Endothelial cell of umbilical vein (primary cell): ENCODE results near the gene LIMCH1. TPM values are rescaled to one million over a fixed set of nuclear protein-coding genes. Genes with fewer than 3 reads are reported as not detected.

Source experiments
- BruUV-seq: library from RNA; stranded (reverse); fragments of 400-500 nt; replicated peaks from 2 replicates; lab custom pipeline; 2021; lab: Mats Ljungman, UMichigan
- CTCF ChIA-PET: fragments of 300-600, 350-600 bp; sonication (Branson Sonifier 250); formaldehyde crosslinking; loops from one replicate; lab custom pipeline; 2021; ENCODE audit warnings: antibody characterized with exemption, inconsistent platforms; lab: Charles Lee
- POLR2A ChIA-PET: fragments of 300-600, 350-600 bp; sonication (Branson Sonifier 250); formaldehyde crosslinking; loops from one replicate; lab custom pipeline; 2021; ENCODE audit warnings: antibody characterized with exemption, inconsistent platforms; lab: Charles Lee
- DNase-seq: peaks from one replicate; pipeline ENCODE4 v3.0.0-alpha.2; 2011; ENCODE audit warnings: low read depth, low spot score
- FAIRE-seq: peaks from 2 replicates; lab custom pipeline; 2011; peaks lifted over from hg19 to GRCh38; lab: Jason Lieb, UNC
- H2AFZ ChIP-seq: 2 replicates; pipeline ENCODE4 v1.6.0; 2012; ENCODE audit warnings: low read depth, low read length, control low read depth, inconsistent platforms
- H3K27ac ChIP-seq: 2 replicates; pipeline ENCODE4 v1.5.1; 2011; ENCODE audit warnings: low read depth, mild to moderate bottlenecking, control low read depth, low read length, moderate library complexity; ENCODE audit not compliant: insufficient read depth
- H3K27me3 ChIP-seq, 2 experiments: 2 replicates each; pipeline versions ENCODE4 v1.6.0 to v1.6.1; 2011; ENCODE audit warnings: low read length in 2 of 2, mixed read lengths in 1 of 2; ENCODE audit not compliant: control insufficient read depth in 2 of 2, insufficient read depth in 2 of 2
- H3K36me3 ChIP-seq, 2 experiments: 2 replicates in 1 of 2; 3 replicates in 1 of 2; pipeline ENCODE4 v1.5.1; 2011; ENCODE audit warnings: low read length in 2 of 2, mild to moderate bottlenecking in 1 of 2, moderate library complexity in 1 of 2; ENCODE audit not compliant: control insufficient read depth in 2 of 2, insufficient read depth in 2 of 2; ENCODE audit errors: extremely low read depth in 1 of 2
- H3K4me1 ChIP-seq: 3 replicates; pipeline ENCODE4 v1.5.1; 2011; ENCODE audit warnings: mild to moderate bottlenecking, low read length; ENCODE audit not compliant: control insufficient read depth, insufficient read depth; ENCODE audit errors: extremely low read depth
- H3K4me2 ChIP-seq: 2 replicates; pipeline ENCODE4 v1.6.1; 2011; ENCODE audit warnings: low read length, control low read depth, mixed read lengths; ENCODE audit not compliant: insufficient read depth
- H3K4me3 ChIP-seq, 3 experiments: fragments of 200-600 bp in 1 of 3; sonication (generic), shearing (Covaris generic) in 1 of 3; replicated peaks in 1 of 3; 2 replicates each; pipeline ENCODE4 v1.5.1; 2011 to 2016; ENCODE audit warnings: control low read depth in 3 of 3, low read length in 3 of 3, mild to moderate bottlenecking in 2 of 3, inconsistent platforms in 1 of 3, low read depth in 1 of 3, moderate library complexity in 1 of 3; ENCODE audit not compliant: insufficient read depth in 1 of 3
- H3K79me2 ChIP-seq: 2 replicates; pipeline ENCODE4 v1.6.0; 2012; ENCODE audit warnings: low read length, inconsistent platforms; ENCODE audit not compliant: control insufficient read depth, insufficient read depth
- H3K9ac ChIP-seq: replicated peaks from 2 replicates; pipeline ENCODE3; 2011; ENCODE audit warnings: low read length, control low read depth; ENCODE audit not compliant: insufficient read depth; ENCODE audit errors: extremely low read depth
- H3K9me1 ChIP-seq: replicated peaks from 3 replicates; pipeline ENCODE4 v1.6.0; 2011; ENCODE audit warnings: mild to moderate bottlenecking, low read length; ENCODE audit not compliant: control insufficient read depth, insufficient read depth; ENCODE audit errors: extremely low read depth
- H3K9me3 ChIP-seq: replicated peaks from 2 replicates; pipeline ENCODE4 v1.5.1; 2012; ENCODE audit warnings: low read length, inconsistent platforms; ENCODE audit not compliant: control insufficient read depth, insufficient read depth
- H4K20me1 ChIP-seq: replicated peaks from 2 replicates; pipeline ENCODE3; 2011; ENCODE audit warnings: mild to moderate bottlenecking, low read length; ENCODE audit not compliant: control insufficient read depth, insufficient read depth; ENCODE audit errors: extremely low read depth
- EZH2 ChIP-seq: IDR thresholded peaks from 2 replicates; pipeline ENCODE4 v1.6.1; 2012; ENCODE audit warnings: borderline replicate concordance, low read depth, mild to moderate bottlenecking, moderate library complexity, low read length, inconsistent platforms; ENCODE audit not compliant: severe bottlenecking
- FOS ChIP-seq: IDR thresholded peaks from 2 replicates; pipeline ENCODE4 v1.6.1; 2011; ENCODE audit warnings: mild to moderate bottlenecking, low read length, moderate library complexity, borderline replicate concordance; ENCODE audit not compliant: insufficient read depth
- GATA2 ChIP-seq: IDR thresholded peaks from 2 replicates; pipeline ENCODE4 v1.7.0; 2011; ENCODE audit warnings: low read depth, mild to moderate bottlenecking, moderate library complexity, mixed read lengths, low read length; ENCODE audit not compliant: insufficient read length, insufficient read depth
- JUN ChIP-seq: IDR thresholded peaks from 2 replicates; pipeline ENCODE4 v1.6.1; 2011; ENCODE audit warnings: borderline replicate concordance, low read depth; ENCODE audit not compliant: insufficient read length, insufficient read depth
- MYC ChIP-seq: IDR thresholded peaks from one replicate; pipeline ENCODE4 v1.6.1; 2011; ENCODE audit warnings: mild to moderate bottlenecking, low read depth, low read length
- POLR2A ChIP-seq: IDR thresholded peaks from 2 replicates; pipeline ENCODE4 v1.6.1; 2012; ENCODE audit warnings: low read depth, mild to moderate bottlenecking, control low read depth, low read length
- POLR2AphosphoS5 ChIP-seq: IDR thresholded peaks from 2 replicates; pipeline ENCODE4 v1.6.1; 2012; ENCODE audit warnings: low read depth, mild to moderate bottlenecking, control low read depth, low read length, moderate library complexity; ENCODE audit not compliant: insufficient read depth
- dilution Hi-C: fragments of 300-500 bp; cut with MboI; formaldehyde crosslinking; loops from one replicate; pipeline ENCODE4 v1.15.0; 2019; ENCODE audit warnings: low sequenced_read_pairs; ENCODE audit not compliant: extremely low pct_ligation_motif_present
- intact Hi-C: fragments of 100-400 bp; cut with micrococcal nuclease; formaldehyde crosslinking; loops from one replicate; pipeline ENCODE4 v1.10.0; 2022
- polyA plus RNA-seq, 4 experiments: library from polyadenylated mRNA; depleted of rRNA in 3 of 4; stranded (reverse) in 3 of 4; unstranded in 1 of 4; fragments of >200 nt; gene quantifications; 2 replicates each; pipeline versions ENCODE4 v1.2.1 to v1.2.3, GENCODE V29; 2011 to 2012; ENCODE audit warnings: missing spikeins in 1 of 4
- total RNA-seq: library from RNA; stranded (reverse); gene quantifications from 2 replicates; pipeline ENCODE4 v1.2.3, GENCODE V29; 2021
- TF ChIP-seq, protein P1 (sequence below), 2 donors: IDR thresholded peaks; 1 replicate in 1 of 2; 2 replicates in 1 of 2; pipeline ENCODE4 v1.5.1; 2011; ENCODE audit warnings: low read length in 2 of 2, mild to moderate bottlenecking in 2 of 2, moderate library complexity in 2 of 2, control low read depth in 1 of 2, inconsistent platforms in 1 of 2, low read depth in 1 of 2; ENCODE audit not compliant: insufficient read depth in 1 of 2; ENCODE audit errors: extremely low read depth in 1 of 2
- TF ChIP-seq, protein P2 (sequence below): IDR thresholded peaks from 2 replicates; pipeline ENCODE4 v1.6.1; 2011; ENCODE audit not compliant: insufficient read depth, insufficient read length

The LIMCH1 gene
- total and polyA plus RNA-seq, 2 donors (not counting 3 experiments of a cell fraction or from before 2014, with no cell fraction given), result 14.3 to 32.8 TPM

DNA sequence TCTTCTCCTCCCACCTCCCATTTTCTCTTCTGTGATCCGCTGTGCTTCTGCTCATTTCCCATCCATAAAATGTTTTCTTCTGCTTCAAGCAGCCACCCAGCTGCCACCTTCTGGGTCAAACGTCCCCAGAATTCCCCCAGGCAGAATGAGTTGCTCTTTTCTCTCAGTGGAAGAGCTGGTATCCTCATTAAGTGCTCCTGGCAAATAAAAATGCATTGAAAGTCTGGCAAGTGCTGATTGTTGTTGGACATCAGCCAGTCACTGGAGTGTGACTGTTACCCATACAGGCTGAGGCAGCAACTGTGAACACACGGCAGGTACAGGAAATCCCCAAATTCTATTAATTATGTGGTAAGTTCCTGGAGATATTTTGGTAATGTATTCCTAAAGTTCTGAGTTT is 52.6 kb downstream of the LIMCH1 start:
- H3K9me1 ChIP-seq, result no peaks in the 10 kb centered on the region
- no peaks in the 10 kb centered on the region for H3K36me3 ChIP-seq
- ChIA-PET POLR2A (no interaction called here), CTCF (no interaction called here)
- no peak overlapping the region for H3K4me2 ChIP-seq
- H3K4me1 ChIP-seq, result no peaks in the 10 kb centered on the region
- H3K9ac ChIP-seq, result no peak overlapping the region
- H3K4me3 ChIP-seq, result no peak overlapping the region
- intact Hi-C loops, result no loop called here
- H4K20me1 ChIP-seq, result no peaks in the 10 kb centered on the region
- no TSS peak for BruUV-seq
- peak; percentile 77 for DNase-seq
- H3K9me3 ChIP-seq, result no peaks in the 10 kb centered on the region
- H3K27ac ChIP-seq, result no peak overlapping the region
- H2AFZ ChIP-seq, result no peak overlapping the region
- no peak for FAIRE-seq
- no peaks in the 10 kb centered on the region for H3K79me2 ChIP-seq
- dilution Hi-C loops, result no loop called here
- H3K27me3 ChIP-seq, result peaks cover 14 to 19% of the 10 kb centered on the region in 2 experiments
- TF ChIP-seq, protein P1, sequence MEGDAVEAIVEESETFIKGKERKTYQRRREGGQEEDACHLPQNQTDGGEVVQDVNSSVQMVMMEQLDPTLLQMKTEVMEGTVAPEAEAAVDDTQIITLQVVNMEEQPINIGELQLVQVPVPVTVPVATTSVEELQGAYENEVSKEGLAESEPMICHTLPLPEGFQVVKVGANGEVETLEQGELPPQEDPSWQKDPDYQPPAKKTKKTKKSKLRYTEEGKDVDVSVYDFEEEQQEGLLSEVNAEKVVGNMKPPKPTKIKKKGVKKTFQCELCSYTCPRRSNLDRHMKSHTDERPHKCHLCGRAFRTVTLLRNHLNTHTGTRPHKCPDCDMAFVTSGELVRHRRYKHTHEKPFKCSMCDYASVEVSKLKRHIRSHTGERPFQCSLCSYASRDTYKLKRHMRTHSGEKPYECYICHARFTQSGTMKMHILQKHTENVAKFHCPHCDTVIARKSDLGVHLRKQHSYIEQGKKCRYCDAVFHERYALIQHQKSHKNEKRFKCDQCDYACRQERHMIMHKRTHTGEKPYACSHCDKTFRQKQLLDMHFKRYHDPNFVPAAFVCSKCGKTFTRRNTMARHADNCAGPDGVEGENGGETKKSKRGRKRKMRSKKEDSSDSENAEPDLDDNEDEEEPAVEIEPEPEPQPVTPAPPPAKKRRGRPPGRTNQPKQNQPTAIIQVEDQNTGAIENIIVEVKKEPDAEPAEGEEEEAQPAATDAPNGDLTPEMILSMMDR (IDR thresholded peaks at IDR 0.05; ENCODE audit: extremely low read depth in 1 of 2, insufficient read depth in 1 of 2, low read depth in 1 of 2, low read length in 2 of 2), result no peak
- no peak for TF ChIP-seq FOS
- no peak for TF ChIP-seq POLR2AphosphoS5
- TF ChIP-seq MYC, result no peak
- no peak for TF ChIP-seq GATA2
- TF ChIP-seq, protein P2, sequence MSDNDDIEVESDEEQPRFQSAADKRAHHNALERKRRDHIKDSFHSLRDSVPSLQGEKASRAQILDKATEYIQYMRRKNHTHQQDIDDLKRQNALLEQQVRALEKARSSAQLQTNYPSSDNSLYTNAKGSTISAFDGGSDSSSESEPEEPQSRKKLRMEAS, result no peak
- TF ChIP-seq JUN, result no peak
- no peak for TF ChIP-seq EZH2
- no peak for TF ChIP-seq POLR2A
